8988T (cell line): ENCODE data around the gene COL4A3.
"Not testable (repeated sequence)": the region's sequence is repeated elsewhere in the genome, so short reads cannot be mapped to it uniquely, and the experiment has no call there.

ENCODE experiments used
- DNase-seq: peaks from one replicate; pipeline ENCODE4 v3.0.0; 2011

The COL4A3 gene

DNA sequence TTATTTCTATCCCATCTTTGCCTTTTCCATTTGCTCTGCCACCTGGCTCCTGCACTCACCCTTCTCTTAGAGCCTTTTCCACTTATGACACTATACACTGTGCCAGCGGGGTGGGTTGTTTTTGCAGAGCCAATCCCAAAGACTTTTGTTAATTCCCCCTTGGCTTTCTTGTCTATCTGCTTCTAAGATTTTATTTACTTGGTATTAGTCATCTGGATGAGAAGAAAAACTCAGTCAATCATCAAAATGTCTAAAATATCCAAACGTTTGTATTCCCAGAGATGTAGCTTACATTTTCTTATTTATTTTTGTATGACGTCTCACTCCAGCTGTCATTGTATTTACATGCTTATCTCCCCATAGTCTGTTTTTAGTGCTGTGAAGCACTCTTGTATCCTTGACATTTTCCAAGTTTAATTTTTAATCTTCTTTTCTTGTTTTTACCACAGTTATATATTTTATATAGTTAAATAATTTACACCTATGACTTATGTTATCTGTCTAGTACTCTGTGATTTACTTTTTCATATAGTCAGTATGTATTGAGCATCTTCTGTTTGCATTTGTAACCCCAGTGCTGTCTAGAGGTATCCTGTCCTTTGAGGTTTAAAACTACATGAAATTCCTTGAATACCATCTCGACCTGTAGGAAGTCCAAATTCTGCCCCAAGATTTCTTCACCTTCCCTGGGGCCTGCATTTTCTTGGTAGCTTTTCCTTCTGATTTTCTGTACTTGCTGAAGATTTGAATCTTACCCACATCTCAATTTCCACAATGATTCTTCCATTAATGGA, 55.1 kb downstream of the COL4A3 start:
- DNase-seq: no peak

- no peak for DNase-seq
Measured at GRCh38 chr2:227221120-227221519, 56.7 kb downstream of the COL4A3 start.

DNA sequence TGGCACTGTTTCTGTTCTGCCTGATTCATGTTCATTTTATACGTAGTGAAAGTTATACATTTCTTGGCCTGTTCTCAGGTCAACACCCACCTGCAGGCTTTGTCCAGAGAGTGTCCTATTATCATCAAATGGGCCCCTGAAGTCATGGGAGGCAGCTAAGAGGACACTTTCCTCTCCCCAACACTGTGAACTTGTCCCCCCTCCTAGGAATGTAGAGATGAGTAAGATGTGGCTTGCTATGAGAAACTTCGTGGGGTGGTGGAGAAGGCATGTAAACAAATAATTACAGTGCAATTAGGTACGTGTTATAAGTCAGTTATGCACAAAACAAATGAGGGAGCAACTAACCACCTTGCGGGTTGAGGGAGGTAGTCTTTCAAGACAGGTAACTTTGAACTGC, 57.9 kb downstream of the COL4A3 start:
- DNase-seq: no peak

DNA sequence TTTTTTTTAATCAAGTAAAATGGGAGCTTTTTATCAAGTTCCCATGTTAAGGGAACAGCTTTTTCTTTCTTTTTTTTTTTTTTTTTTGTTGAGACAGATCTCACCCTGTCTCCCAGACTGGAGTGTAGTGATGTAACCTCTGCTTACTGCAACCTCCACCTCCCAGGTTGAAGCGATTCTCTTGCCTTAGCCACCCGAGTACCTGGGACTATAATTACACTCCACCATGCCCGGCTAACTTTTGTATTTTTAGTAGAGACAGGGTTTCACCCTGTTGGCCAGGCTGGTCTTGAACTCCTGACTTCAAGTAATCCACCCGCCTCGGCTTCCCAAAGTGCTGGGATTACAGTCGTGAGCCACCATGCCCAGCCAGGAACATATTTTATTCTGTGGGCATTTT, 61.2 kb downstream of the COL4A3 start:
- DNase-seq: not testable (repeated sequence)

DNA sequence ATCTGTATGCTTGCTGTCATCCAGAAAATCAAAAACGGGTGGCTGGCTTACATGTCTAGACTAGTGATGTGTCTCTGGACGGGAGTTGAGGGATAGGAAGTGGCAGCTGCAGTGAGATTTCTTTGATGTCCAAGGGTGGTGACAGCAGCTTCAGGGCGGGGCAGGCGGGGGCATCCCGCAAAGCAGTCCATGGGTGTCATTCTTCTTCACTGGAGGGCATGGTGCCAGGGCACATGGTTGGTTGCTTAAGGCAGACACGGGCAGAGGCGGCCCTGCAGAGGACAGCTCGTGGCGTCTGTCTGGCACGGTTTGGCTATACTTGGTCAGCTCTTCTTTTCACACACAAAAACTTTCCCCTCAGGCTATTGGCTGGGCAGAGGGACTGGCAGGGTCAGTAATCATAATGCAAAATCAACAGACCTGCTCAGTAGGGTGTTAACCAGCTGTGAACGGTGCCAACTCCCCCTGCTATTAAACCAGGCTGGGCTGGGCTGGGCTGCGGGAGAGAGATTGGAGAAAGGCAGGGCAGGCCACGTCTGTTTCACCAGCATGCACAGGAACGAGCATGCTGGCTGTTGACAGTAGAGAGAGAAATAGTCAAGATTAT, 63.7 kb downstream of the COL4A3 start:
- DNase-seq: no peak

DNA sequence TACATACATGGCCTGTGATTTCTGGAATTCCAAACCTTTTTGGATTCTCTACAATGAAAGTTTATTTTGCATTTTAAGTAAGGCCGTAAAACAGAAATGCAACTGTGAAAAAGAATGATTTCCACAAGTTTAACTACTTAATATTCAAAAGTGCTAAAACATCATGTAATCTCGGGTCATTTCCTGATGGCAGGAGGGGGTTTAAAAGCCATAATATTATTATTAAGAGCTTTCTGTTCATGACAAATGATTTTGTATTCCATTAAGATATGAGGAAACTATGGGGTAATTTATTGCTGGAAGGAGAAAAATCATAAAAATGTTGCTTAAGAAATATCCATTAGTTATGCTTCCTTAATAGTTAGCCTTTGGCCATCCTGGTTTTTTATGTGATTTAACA, 65.7 kb downstream of the COL4A3 start:
- DNase-seq: no peak

DNA sequence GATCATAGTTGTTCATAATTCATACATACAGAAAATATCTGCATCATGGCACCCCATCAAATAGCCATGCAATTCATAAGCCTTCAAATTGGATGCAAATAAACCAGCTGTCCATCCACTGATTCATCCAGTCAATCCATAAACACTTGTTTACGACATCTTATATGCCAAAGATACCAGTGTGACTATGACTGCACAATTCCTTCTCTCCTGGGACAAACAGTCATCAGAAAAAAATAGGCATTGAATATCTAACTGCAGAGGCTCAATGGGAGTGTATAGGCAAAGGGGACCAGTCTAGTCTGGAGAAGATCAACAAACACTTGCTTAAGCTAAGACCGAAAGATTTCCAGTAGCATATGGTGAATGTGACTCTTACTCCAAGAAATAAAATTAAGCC, 70.0 kb downstream of the COL4A3 start:
- DNase-seq: no peak

DNA sequence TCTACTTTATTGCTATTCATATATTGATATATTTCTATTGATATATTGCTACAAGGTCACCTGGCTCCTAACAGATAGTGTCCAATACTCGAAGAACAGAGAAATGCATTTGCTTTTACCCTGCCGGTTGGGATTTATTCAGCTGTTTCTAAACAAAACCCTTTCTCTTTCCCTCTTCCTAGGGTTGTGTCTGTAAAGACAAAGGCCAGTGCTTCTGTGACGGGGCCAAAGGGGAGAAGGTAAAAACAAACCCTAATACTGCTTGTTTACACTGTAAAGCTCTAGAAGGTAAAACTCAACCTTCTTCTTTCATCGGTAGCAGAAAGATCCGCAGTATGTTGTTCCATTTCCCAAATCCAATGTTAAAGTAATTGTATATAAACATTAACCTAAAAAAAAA, 73.4 kb downstream of the COL4A3 start:
- no peak for DNase-seq

DNA sequence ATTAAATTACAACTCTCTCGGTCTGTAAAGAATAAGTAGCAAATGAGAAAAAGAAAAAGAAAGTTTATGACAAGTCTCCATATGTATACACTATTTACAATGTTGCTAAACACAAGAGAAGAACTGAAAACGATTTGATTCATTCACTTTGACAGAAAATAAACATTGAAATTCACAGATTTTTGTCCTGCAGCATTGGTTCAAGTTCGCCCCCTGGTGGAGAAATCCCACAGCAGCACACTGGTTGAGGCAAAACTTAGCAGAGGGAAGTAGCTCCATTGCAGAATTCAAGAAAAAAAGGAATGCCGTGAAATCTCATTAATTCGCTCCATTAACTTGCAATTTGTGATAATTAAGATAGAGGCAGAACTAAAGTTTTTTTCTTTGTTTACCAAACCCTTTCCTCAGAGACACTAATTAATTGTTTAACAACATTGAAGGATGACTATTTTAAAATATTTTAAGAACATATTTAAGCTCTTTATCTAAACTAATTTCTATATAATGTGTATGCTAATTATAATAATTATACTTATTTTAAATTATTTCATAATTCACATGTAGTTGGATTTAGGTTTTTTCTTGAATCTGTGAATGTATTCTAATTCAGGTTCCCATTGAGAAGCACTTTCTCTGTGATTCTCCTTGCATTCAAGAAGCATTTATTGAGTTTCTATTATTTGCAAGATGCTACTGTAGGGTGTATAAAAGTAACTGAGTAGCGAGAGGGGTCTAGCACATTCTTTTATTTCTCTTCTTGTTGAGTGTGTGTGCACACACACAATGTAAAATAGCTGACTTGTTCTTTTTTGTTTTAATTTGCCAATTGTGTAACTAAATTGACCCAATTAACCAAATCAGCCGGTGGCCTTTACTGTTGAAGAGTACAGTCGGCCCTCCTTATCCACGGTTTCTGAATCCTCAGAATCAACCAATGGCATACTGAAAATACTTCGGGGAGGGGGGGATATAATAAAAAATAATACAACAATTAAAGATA, 74.1 kb downstream of the COL4A3 start:
- no peak for DNase-seq

GRCh38 chr2:227241005-227241404, 76.6 kb downstream of the COL4A3 start:
- DNase-seq: no peak

GRCh38 chr2:227248876-227249275, 84.5 kb downstream of the COL4A3 start:
- DNase-seq: no peak

DNA sequence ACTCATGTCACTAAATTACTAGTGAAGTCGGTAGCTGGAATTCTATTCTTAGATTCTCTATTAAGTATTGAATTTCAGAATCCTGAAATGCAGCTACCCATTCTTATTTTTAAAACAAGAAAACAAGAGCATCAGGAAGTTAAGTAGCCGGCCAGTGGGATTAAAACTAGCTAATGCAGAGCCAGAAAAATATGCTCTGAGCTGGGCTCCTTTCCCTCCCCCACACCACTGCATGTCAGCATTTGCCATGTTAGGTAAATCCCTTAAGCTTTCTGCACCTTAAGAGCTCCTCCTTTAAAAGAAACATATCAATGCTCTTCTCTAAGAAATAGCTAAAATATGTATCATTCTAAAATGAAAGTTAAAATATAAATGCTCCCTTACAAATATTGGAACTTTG, 88.4 kb downstream of the COL4A3 start:
- DNase-seq: no peak

- no peak for DNase-seq
Measured at GRCh38 chr2:227256605-227257004, 92.2 kb downstream of the COL4A3 start.

GRCh38 chr2:227257820-227258219, 93.4 kb downstream of the COL4A3 start:
- DNase-seq: no peak

DNA sequence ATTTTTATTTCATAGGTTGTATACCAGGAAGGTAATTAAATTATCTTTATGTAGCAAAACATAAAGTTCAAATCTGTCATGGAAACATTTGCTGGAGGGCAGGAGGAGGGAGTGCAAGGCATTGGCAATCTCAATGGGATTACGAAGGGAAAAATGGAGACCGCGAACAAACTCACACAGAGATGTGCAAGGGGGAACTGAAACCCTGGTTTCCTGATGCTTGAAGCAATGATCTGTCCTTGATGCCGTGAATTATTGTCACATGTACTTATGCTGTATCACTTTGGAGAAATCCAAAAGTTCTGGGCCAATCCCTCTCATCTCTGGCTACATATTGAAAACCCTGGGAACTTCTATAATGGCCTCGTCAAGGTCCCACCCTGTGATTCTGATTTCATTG, 95.6 kb downstream of the COL4A3 start:
- no peak for DNase-seq

DNA sequence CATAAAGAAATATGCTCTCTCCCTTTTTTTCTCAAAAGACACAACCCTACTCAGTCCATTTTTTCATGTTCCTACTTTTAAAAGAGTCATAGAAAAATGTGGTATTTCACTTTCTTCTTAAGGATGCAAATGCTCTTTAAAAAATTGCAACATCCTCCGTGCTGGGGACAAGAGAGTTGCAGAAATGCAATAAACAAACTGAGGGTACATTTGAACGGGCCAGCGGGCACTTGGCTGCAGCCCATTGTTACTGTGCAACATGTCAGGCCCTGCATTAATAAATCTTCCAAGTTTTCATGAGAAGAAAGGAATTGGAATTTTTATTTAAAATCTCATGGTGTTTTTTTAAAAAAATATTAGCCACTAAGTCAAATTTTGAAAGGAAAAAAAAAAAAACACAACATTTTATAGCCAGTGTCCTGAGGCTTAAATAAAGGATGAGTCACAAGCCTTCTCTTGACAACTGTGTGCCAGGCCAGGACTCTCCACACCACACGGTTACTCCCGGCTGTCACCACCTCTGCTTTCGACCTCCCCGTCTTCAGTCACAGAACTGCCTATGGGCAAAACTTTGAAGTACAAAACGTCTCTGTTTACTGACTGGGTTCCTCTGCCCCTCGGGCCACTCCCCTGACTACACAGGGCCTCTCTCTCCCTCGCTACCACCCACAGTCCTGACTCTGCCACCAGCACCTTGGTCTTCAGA, 103.1 kb downstream of the COL4A3 start:
- DNase-seq: no peak

DNA sequence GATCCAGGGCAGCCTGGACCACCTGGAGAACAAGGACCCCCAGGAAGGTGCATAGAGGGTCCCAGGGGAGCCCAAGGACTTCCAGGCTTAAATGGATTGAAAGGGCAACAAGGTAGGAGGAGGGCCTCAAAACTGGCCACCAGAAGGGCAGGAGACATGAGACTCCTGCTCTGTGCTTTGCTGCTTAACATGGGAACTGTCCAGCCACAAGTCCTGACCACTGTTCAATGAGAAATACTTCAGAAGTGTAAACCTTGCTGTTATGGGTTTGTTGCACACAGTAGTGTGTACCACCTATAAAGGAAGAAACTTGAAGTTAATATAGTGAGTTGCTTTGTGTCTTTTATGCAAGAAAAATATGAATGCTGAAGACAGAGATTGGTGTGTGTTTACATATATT, 116.5 kb downstream of the COL4A3 start:
- no peak for DNase-seq

DNA sequence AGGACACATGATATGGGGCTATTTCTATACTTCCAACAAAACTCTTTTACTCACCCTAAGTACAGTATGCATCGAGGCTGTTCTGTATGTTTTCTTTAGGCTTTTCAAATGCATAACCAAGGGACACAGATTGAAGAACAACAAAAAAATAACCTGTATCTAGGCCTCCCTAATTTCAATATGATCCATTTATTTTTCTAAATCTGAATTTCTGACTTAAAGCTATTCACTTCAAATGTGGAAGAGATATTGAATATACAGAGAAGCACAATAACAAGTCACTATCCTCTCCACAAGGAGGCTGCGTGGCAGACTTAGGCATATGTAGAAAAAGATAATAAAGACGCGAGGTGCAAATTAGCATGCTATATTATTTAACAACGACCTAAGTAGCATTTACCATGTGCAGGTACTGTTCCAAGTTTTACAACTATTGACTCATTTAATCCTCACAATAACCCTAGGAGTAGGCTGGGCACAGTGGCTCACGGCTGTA, 121.4 kb downstream of the COL4A3 start:
- no peak for DNase-seq

GRCh38 chr2:227287771-227288170, 123.3 kb downstream of the COL4A3 start:
- no peak for DNase-seq

- DNase-seq: no peak
Measured at GRCh38 chr2:227292314-227292713, 127.9 kb downstream of the COL4A3 start.

- no peak for DNase-seq
Measured at GRCh38 chr2:227293531-227293930, 129.1 kb downstream of the COL4A3 start.

GRCh38 chr2:227295806-227296205, 131.4 kb downstream of the COL4A3 start:
- no peak for DNase-seq
